Thoracic aorta (tissue), 2 donors: ENCODE measurements around the gene MRPS14. TPM values are rescaled to one million over a fixed set of nuclear protein-coding genes. Genes with fewer than 3 reads are reported as not detected.

ENCODE experiments used
- ATAC-seq: fragments of 150-250 bp; one replicate; pipeline ENCODE4 v1.8.0; 2017; ENCODE audit warnings: low read depth; ENCODE audit not compliant: insufficient number of reproducible peaks, low FRiP score
- DNase-seq: peaks from one replicate; pipeline ENCODE4 v3.0.0-alpha.2; 2020; ENCODE audit warnings: low spot score
- H3K27ac ChIP-seq, 2 donors: fragments of 200-600 bp; sonication (generic); 1 replicate in 1 of 2; 2 replicates in 1 of 2; pipeline ENCODE4 v1.5.1; 2016; ENCODE audit warnings: mild to moderate bottlenecking in 2 of 2, moderate library complexity in 2 of 2
- H3K27me3 ChIP-seq: fragments of 200-600 bp; sonication (generic); replicated peaks from 2 replicates; pipeline ENCODE4 v1.6.0; 2016; ENCODE audit warnings: mild to moderate bottlenecking; ENCODE audit not compliant: insufficient read depth
- H3K36me3 ChIP-seq: fragments of 200-600 bp; sonication (generic); one replicate; pipeline ENCODE4 v1.5.1; 2016
- H3K4me1 ChIP-seq, 2 donors: fragments of 200-600 bp; sonication (generic); 1 replicate in 1 of 2; 2 replicates in 1 of 2; pipeline versions ENCODE4 v1.5.1 to v1.6.0; 2016; ENCODE audit warnings: low read depth in 2 of 2, mild to moderate bottlenecking in 1 of 2; ENCODE audit not compliant: control insufficient read depth in 1 of 2
- H3K4me3 ChIP-seq: fragments of 200-600 bp; sonication (generic); 2 replicates; pipeline ENCODE4 v1.5.1; 2016; ENCODE audit warnings: mild to moderate bottlenecking
- H3K9me3 ChIP-seq: fragments of 200-600 bp; sonication (generic); 2 replicates; pipeline ENCODE4 v1.5.1; 2016
- total RNA-seq, 2 donors: library from RNA; depleted of rRNA; stranded (reverse); fragments of >200 nt; gene quantifications; one replicate each; pipeline versions ENCODE4 v1.1.0 to v1.2.3, GENCODE V29; 2016
- TF ChIP-seq, protein P1 (sequence below): fragments of 200-600 bp; sonication (generic); IDR thresholded peaks from one replicate; pipeline ENCODE4 v1.5.1; 2019; ENCODE audit warnings: antibody characterized with exemption

The MRPS14 gene
- total RNA-seq, 2 donors from 2014 or later: 13.5 to 24.2 TPM

DNA sequence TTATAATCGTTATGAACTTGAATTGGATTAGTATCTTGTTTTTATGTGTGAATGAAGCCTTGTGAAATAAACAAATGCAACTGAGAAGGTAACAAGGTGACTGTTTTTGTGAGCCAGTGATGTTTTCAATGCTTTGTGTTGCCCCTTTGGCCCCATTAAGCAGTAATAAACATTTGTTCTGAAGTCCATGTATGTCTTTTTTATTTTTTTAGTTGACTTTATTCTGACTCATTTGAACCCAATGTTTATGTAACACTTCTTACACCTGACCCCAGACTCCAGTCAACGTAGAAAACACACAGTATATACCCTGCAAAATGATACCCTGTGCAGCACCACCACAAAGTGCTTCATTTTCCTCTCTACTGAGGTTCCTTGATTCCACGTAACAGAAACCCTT is 28.1 kb downstream of the MRPS14 start:
- TF ChIP-seq, protein P1, sequence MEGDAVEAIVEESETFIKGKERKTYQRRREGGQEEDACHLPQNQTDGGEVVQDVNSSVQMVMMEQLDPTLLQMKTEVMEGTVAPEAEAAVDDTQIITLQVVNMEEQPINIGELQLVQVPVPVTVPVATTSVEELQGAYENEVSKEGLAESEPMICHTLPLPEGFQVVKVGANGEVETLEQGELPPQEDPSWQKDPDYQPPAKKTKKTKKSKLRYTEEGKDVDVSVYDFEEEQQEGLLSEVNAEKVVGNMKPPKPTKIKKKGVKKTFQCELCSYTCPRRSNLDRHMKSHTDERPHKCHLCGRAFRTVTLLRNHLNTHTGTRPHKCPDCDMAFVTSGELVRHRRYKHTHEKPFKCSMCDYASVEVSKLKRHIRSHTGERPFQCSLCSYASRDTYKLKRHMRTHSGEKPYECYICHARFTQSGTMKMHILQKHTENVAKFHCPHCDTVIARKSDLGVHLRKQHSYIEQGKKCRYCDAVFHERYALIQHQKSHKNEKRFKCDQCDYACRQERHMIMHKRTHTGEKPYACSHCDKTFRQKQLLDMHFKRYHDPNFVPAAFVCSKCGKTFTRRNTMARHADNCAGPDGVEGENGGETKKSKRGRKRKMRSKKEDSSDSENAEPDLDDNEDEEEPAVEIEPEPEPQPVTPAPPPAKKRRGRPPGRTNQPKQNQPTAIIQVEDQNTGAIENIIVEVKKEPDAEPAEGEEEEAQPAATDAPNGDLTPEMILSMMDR: no peak
- no peaks in the 10 kb centered on the region for H3K27me3 ChIP-seq
- ATAC-seq (no peak), DNase-seq (no peak)
- no peak overlapping the region for H3K27ac ChIP-seq
- peaks cover 3 to 11% of the 10 kb centered on the region in 2 donors for H3K4me1 ChIP-seq
- H3K36me3 ChIP-seq: no peaks in the 10 kb centered on the region
- no peaks in the 10 kb centered on the region for H3K9me3 ChIP-seq
- H3K4me3 ChIP-seq: no peak overlapping the region

DNA sequence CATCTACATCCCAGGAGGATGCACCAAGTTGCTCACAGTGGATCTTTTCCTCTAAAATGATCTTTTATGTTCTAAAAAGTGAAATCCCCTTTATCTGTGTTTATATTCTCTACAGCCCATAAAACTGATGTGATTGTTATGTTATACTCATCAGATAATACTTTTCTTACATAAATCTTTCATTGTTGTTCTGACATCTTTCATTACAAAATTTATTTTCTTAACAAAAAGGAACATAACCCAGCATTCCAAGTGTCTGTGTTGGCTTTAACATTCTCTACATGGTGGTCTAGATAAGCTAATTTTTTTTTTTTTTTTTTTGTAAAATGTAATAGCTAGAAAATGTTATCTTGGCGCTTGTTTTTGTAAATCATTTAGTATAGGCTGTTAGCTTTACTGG is 31.8 kb downstream of the MRPS14 start:
- H3K4me3 ChIP-seq: no peak overlapping the region
- H3K27ac ChIP-seq: no peak overlapping the region
- TF ChIP-seq, protein P1: no peak
- no peak for DNase-seq
- peaks cover 2 to 3% of the 10 kb centered on the region in 2 donors for H3K4me1 ChIP-seq
- H3K36me3 ChIP-seq: no peaks in the 10 kb centered on the region
- no peak for ATAC-seq
- H3K27me3 ChIP-seq: no peaks in the 10 kb centered on the region
- no peaks in the 10 kb centered on the region for H3K9me3 ChIP-seq

DNA sequence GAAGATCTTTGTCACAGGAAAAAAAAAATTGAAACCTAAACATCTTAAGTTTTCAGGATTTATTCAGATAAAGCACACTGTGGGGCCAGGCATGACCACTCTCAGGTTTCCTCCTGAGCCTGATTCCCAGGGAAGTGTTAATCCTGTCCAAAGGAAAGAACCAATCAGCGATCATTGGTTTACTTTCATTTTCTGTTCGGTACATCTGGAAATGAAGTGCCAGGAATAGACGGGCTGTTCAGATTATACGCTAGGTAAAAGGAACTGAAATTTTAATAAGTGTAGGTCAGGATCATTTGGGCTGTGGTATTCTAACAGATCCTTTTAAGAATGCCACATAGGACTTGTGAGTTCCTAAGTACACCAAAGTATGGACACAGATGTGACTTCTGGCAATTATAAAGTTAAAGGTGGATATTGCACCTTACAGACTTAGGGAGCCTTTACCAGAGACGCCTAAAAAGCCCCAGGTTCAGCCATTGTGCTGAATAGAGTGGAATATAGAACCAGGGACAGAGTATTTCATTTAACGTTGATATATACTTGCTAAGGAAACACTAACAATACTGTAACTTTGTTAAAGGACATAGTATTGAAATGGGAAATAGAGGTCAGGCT is 32.7 kb downstream of the MRPS14 start:
- Histone ChIP-seq H3K4me1 (peaks cover 0 to 3% of the 10 kb centered on the region in 2 donors), H3K9me3 (no peaks in the 10 kb centered on the region), H3K27ac (peak overlapping the region; percentile 59 to 75), H3K4me3 (peak overlapping the region; percentile 70), H3K27me3 (no peaks in the 10 kb centered on the region), H3K36me3 (no peaks in the 10 kb centered on the region)
- no peak for DNase-seq
- no peak for ATAC-seq
- TF ChIP-seq, protein P1: no peak

DNA sequence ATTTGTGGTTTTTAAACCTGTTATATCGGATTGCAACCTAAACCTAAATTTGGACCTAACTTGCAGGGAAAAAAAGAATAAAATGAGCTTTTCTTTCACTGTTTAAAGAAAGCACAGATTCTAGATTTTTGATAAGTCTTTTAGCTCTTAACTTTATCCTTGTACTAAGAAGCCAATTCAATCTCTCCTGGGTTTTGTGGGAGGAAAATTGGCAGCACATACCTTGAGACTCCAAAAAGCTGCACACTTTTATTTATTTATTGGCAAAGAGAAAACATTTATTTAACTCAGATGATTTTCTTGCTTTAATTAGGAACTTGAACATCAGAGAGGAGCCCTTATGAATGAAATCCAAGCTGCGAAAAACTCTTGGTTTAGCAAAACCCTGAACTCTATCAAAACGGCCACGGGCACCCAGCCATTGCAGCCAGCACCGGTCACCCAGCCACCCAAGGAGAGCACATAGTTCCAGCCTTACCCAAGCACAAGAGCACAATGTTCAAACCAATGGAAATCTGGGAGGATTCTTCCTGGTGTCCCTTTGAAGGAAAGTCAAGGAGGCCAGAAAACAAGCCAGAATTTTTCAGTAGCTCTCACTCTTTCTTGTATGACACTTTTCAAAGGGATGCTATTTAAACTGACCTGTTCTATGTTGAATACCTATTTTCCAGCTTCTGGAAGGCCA is 33.5 kb downstream of the MRPS14 start:
- no peak for DNase-seq
- Histone ChIP-seq H3K4me3 (peak overlapping the region; percentile 70), H3K9me3 (no peaks in the 10 kb centered on the region), H3K36me3 (no peaks in the 10 kb centered on the region), H3K4me1 (peaks cover 0 to 3% of the 10 kb centered on the region in 2 donors), H3K27me3 (no peaks in the 10 kb centered on the region), H3K27ac (peak overlapping the region; percentile 59 to 75)
- TF ChIP-seq, protein P1: no peak
- no peak for ATAC-seq

DNA sequence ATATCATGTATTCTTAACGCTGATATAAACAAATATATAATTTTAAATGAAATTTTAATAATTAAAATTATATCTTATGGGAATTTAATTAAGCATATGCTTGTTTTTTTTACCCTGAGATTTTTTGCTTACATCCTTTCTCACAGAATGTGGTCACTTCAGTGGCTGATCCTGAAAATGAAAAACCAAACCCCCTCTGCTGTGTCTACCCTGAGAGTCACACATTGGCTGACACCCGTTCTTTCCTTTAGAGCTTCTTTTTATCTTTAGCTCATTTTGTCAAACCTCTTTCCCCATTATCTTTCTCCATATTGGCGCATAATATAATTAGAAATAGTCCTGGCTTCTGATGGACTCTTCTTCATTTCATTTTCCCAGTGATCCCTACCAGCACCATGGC is 34.2 kb downstream of the MRPS14 start:
- TF ChIP-seq, protein P1: no peak
- no peak overlapping the region for H3K4me3 ChIP-seq
- DNase-seq (no peak), ATAC-seq (no peak)
- no peaks in the 10 kb centered on the region for H3K36me3 ChIP-seq
- H3K27ac ChIP-seq: peak overlapping the region in 1 of 2 donors; percentile 59
- H3K4me1 ChIP-seq: peaks cover 0 to 3% of the 10 kb centered on the region in 2 donors
- H3K27me3 ChIP-seq: no peaks in the 10 kb centered on the region
- H3K9me3 ChIP-seq: no peaks in the 10 kb centered on the region
